GM21360 (cell line): ENCODE measurements around the gene CCDC102A.

Source experiments
- ATAC-seq: cut with Tn5 transposase; IDR thresholded peaks from one replicate; pipeline ENCODE4 v1.9.1; 2021; ENCODE audit warnings: mild to moderate bottlenecking, moderate library complexity; ENCODE audit not compliant: unreplicated experiment

The CCDC102A gene

DNA sequence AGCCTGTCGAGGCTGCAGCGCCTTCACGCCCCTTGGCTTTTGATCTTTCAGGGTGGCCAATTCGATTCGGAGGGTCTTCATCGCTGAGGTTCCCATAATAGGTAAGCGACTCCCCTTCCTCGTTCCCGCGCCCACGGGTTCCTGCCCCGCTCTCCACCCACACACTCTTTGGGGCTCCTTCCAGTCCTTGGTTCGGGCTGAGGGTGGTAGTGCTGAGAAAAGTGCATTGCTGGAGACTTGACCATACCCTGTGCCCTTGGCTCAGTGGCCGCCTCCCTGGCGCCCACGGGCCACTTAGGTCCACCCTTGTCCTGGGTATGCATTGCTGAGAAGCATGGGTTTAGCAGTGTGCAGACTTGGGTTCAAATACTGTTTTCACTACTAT lies 73.4 kb downstream of the CCDC102A start:
- ATAC-seq, result no peak

DNA sequence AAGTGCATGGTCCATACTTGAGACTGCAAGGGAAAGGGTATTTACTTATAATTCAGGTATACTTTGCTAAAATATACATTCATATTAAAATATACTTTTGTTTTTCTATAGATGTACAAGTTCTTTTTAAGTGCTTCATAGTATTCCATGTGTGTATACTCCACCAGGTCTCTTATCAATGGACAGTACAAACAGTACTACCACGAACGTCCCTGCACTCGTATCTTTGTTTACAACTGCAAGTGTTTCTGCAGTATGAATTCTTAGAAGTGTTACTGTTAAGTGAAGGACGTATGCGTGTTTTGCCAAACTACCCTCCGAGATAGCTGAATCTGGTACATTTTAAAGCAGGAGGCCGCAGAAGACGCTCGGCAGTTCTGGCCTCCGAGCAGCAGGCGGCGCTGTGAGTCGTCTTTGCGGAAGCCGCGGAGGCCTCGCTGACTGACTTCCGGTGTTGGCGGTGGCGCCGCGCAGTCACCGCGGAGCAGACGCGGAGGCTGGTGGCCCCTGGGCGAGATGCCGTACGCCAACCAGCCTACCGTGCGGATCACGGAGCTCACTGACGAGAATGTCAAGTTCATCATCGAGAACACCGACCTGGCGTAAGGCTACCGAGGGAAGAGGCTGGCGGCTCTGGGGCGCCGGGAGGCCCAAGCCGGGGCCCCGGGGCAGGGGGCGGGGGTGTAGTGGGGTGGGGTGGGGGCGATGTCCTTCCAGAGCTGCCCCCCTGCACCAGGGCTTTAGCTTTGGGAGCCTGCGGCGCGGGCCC lies 74.0 kb downstream of the CCDC102A start, which contains the start of gene POLR2C:
Gene POLR2C (plus strand): TSS at position 471 of the 769 bp plus-strand sequence. CDS start 46 bp downstream, at position 517.
- ATAC-seq, result peak; percentile 86
